Ovary (tissue), 9 donors: Measurements from ENCODE around the gene OR5B17. TPM values are rescaled to one million over a fixed set of nuclear protein-coding genes. Genes with fewer than 3 reads are reported as not detected.

Source experiments
- DNase-seq, 5 donors: peaks; one replicate each; pipeline ENCODE4 v3.0.0-alpha.2; 2019 to 2020
- H3K27ac ChIP-seq, 2 donors: fragments of 200-600 bp; one replicate each; pipeline versions ENCODE4 v1.5.1 to v1.8.0; 2019 to 2022
- H3K27me3 ChIP-seq: fragments of 200-600 bp; one replicate; pipeline ENCODE4 v1.8.0; 2022
- H3K36me3 ChIP-seq: fragments of 200-600 bp; sonication (generic); one replicate; pipeline ENCODE4 v1.5.1; 2019
- H3K4me1 ChIP-seq: one replicate; pipeline ENCODE4 v1.8.1; 2013; ENCODE audit warnings: mild to moderate bottlenecking, moderate library complexity; ENCODE audit not compliant: insufficient read depth
- H3K4me3 ChIP-seq: fragments of 200-600 bp; sonication (generic); one replicate; pipeline ENCODE4 v1.5.1; 2017
- H3K9me3 ChIP-seq, 2 donors: fragments of 200-600 bp in 1 of 2; sonication (generic) in 1 of 2; one replicate each; pipeline versions ENCODE4 v1.5.1 to v1.8.1; 2013 to 2019; ENCODE audit warnings: mild to moderate bottlenecking in 1 of 2, moderate library complexity in 1 of 2
- EP300 ChIP-seq: sonication (generic); formaldehyde crosslinking; IDR thresholded peaks from one replicate; pipeline ENCODE4 v1.6.1; 2017; ENCODE audit warnings: antibody characterized with exemption
- POLR2A ChIP-seq: fragments of 450-650 bp; IDR thresholded peaks from one replicate; pipeline ENCODE4 v1.6.1; 2017; ENCODE audit warnings: antibody characterized with exemption, mild to moderate bottlenecking, moderate library complexity
- WGBS, 3 donors: extraction: QIAGEN DNeasy Blood & Tissue Kit in 1 of 3; methylation state at CpG; one replicate each; pipeline versions ENCODE4 v1.1.5 to v1.1.7; 2013 to 2017; 5-methylcytosine and 5-hydroxymethylcytosine counted together
- intact Hi-C, 4 donors: fragments of 100-400 bp; cut with DNase I; formaldehyde crosslinking; loops; one replicate each; pipeline versions ENCODE4 v1.11.0 to v1.15.1; 2022 to 2023
- polyA plus RNA-seq, 2 donors: library from polyadenylated mRNA; stranded (reverse); fragments of 200-250 nt in 1 of 2; fragments of 350-450 nt in 1 of 2; fragmentation: Illumina TruSeq in 1 of 2; extraction: RNeasy Lipid Tissue Mini Kit (QIAGEN cat#74804) in 1 of 2; gene quantifications; one replicate each; pipeline ENCODE4 v1.2.3, GENCODE V29; 2013 to 2014
- total RNA-seq, 7 donors: library from RNA; depleted of rRNA in 2 of 7; stranded (reverse); fragments of >200 nt in 2 of 7; fragmentation: NEBNext Ultra II Directional in 3 of 7; extraction: Animal tissue kit (Norgen Biotek cat#: 25700) in 3 of 7; gene quantifications; one replicate each; pipeline versions ENCODE4 v1.1.0 to v1.2.4, GENCODE V29; 2016 to 2023
- TF ChIP-seq, protein P1 (sequence below), 3 donors: fragments of 450-650 bp in 2 of 3; fragments of 200-600 bp in 1 of 3; IDR thresholded peaks; one replicate each; pipeline versions ENCODE4 v1.5.1 to v1.8.0; 2016 to 2022; ENCODE audit warnings: antibody characterized with exemption in 3 of 3, mild to moderate bottlenecking in 1 of 3
- donor health status: DM: no; HTN: no; CAD: no; lungs with moderate emphysema.
- donor health status: DM: no; HTN: no; CAD: no.
- donor health status: Bipolar disorder and iron deficiency.
- donor health status: DM: yes; HTN: yes; CAD: no.
- donor health status: DM: no; HTN: no; CAD: no.
- donor health status: DM: yes; HTN: yes; CAD: no.

Gene OR5B17
- total and polyA plus RNA-seq, 9 donors, result not detected

DNA sequence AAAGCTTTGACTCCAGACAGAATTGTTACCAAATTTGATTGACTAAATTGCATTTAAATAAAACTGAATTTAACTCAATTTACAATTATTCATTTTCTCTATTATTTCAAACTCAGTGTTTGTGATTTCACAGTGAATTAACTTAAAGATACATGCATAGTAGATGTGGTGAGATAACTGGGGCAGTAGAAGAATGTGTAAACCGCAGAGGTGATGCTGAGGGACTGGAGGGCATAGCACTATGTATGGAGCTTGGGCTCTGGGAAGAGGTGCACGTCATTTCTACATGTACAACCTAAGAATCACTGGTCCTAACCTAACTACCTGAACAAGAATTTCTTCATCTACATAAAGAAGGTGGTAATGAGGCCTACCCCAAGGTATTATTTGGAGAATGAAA, 13.7 kb downstream of the OR5B17 start:
- intact Hi-C loops, result no loop called here
- no peak overlapping the region for H3K4me3 ChIP-seq
- no peaks in the 10 kb centered on the region for H3K36me3 ChIP-seq
- no peaks in the 10 kb centered on the region for H3K9me3 ChIP-seq
- TF ChIP-seq POLR2A (no peak), EP300 (no peak)
- TF ChIP-seq, protein P1, sequence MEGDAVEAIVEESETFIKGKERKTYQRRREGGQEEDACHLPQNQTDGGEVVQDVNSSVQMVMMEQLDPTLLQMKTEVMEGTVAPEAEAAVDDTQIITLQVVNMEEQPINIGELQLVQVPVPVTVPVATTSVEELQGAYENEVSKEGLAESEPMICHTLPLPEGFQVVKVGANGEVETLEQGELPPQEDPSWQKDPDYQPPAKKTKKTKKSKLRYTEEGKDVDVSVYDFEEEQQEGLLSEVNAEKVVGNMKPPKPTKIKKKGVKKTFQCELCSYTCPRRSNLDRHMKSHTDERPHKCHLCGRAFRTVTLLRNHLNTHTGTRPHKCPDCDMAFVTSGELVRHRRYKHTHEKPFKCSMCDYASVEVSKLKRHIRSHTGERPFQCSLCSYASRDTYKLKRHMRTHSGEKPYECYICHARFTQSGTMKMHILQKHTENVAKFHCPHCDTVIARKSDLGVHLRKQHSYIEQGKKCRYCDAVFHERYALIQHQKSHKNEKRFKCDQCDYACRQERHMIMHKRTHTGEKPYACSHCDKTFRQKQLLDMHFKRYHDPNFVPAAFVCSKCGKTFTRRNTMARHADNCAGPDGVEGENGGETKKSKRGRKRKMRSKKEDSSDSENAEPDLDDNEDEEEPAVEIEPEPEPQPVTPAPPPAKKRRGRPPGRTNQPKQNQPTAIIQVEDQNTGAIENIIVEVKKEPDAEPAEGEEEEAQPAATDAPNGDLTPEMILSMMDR (IDR thresholded peaks at IDR 0.05), result no peak
- H3K27me3 ChIP-seq, result no peaks in the 10 kb centered on the region
- no peaks in the 10 kb centered on the region for H3K4me1 ChIP-seq
- no peak overlapping the region for H3K27ac ChIP-seq
- DNase-seq, result no peak
- WGBS, 3 donors, result 36 to 46% (median 42%) methylated on average over 2 of the region's 2 CpGs

DNA sequence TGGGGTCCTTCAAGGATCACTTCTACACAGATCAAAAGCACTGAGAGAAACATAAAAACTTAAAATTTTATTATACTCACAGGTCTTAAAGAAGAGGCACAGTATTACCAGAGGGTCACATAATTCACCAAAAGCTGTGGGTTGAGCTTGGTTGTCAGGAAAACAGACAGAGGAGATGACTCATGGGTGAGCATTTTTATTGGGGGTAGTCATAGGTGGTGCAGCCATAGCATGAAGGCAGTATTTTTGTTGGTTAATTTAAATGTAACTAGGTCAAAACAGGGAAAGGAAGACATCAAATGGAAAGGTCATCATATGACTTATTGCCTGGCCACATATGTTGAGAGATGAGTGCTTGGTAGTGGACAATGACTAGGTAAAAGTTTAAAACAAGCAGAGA, 24.2 kb downstream of the OR5B17 start:
- H3K27ac ChIP-seq, result no peak overlapping the region
- H3K9me3 ChIP-seq, result no peaks in the 10 kb centered on the region
- no peak for TF ChIP-seq EP300
- TF ChIP-seq POLR2A, result no peak
- TF ChIP-seq, protein P1 (IDR thresholded peaks at IDR 0.05), result no peak
- H3K4me1 ChIP-seq, result no peaks in the 10 kb centered on the region
- intact Hi-C loops, result no loop called here
- no peak overlapping the region for H3K4me3 ChIP-seq
- H3K27me3 ChIP-seq, result no peaks in the 10 kb centered on the region
- no peaks in the 10 kb centered on the region for H3K36me3 ChIP-seq
- no peak for DNase-seq

DNA sequence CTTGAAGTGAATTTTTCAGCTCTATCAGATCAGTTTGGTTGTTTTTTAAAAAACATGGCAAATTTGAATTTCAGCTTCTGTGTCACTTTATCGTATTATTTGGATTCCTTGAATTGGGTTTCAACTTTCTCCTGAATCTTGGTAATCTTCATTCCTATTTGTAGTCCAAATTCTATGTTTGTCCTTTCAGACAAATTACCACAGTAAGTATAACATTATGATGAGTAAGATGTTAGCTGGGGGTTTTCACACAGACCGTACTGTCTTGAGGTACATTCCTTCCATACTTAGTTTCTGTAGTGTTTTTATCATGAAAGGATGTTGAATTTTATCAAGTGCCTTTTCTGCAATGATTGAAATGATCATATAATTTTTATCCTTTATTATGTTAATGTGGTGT, 28.0 kb downstream of the OR5B17 start:
- Histone ChIP-seq H3K36me3 (no peaks in the 10 kb centered on the region), H3K27me3 (no peaks in the 10 kb centered on the region), H3K9me3 (no peaks in the 10 kb centered on the region), H3K4me1 (no peaks in the 10 kb centered on the region), H3K4me3 (no peak overlapping the region), H3K27ac (no peak overlapping the region)
- 74 to 89% (median 79%) methylated on average over 2 of the region's 2 CpGs for WGBS, 3 donors
- intact Hi-C loops, result no loop called here
- TF ChIP-seq EP300 (no peak), POLR2A (no peak)
- TF ChIP-seq, protein P1 (IDR thresholded peaks at IDR 0.05), result no peak
- DNase-seq, result no peak

DNA sequence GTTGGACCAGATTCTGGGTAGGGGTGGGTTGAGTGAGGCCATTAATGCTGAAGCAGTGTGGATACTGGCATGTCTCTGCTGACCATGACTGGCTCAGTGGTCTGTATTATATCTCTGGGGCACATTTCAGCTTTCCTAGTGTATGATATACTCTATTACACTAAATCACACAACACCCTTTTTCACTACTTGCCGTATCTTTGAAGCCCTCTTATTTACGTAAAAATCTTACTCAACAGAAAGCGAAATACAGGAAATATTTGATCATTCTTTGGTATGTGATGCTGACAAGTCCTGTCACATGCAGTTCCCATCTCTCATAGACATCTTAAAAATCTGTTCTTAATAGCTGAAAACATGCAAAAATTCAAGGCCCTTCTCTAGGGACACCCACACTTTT, 40.3 kb downstream of the OR5B17 start:
- 47 to 54% (median 51%) methylated on average over 3 of the region's 3 CpGs for WGBS, 3 donors
- intact Hi-C loops, result no loop called here
- Histone ChIP-seq H3K27me3 (no peaks in the 10 kb centered on the region), H3K27ac (no peak overlapping the region), H3K4me1 (no peaks in the 10 kb centered on the region), H3K4me3 (no peak overlapping the region), H3K9me3 (no peaks in the 10 kb centered on the region), H3K36me3 (no peaks in the 10 kb centered on the region)
- no peak for DNase-seq
- TF ChIP-seq, protein P1 (IDR thresholded peaks at IDR 0.05), result no peak
- no peak for TF ChIP-seq POLR2A
- TF ChIP-seq EP300, result no peak

DNA sequence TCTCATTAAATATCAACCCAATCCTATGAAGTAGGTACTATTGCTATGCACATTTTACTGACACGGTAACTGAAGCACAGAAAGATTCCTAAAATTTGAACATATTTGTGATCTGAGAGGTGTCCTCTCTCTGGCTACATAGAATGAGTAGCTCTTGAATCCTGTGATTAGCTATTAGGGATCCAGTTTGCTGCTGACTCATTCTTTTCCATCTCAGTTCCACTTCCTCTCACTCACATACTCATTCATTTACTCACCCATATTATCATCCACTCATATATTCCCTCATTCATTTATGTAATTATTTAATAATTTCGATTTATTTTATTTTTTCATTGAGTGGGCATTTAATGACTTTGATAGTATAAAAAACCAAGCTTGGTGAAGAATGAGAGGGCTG, 42.7 kb downstream of the OR5B17 start:
- no peaks in the 10 kb centered on the region for H3K9me3 ChIP-seq
- 67 to 71% (median 67%) methylated on average over 2 of the region's 2 CpGs for WGBS, 3 donors

More for the DNA sequence above, 42.7 kb downstream of the OR5B17 start:
- H3K4me1 ChIP-seq, result no peaks in the 10 kb centered on the region
- no peaks in the 10 kb centered on the region for H3K27me3 ChIP-seq
- no peak for DNase-seq
- no peaks in the 10 kb centered on the region for H3K36me3 ChIP-seq
- H3K4me3 ChIP-seq, result no peak overlapping the region
- intact Hi-C loops, result no loop called here
- H3K27ac ChIP-seq, result no peak overlapping the region
- TF ChIP-seq EP300 (no peak), POLR2A (no peak)
- TF ChIP-seq, protein P1 (IDR thresholded peaks at IDR 0.05), result no peak
